ENCODE data around the gene ADISSP.

- TF ChIP-seq GATA2 (IDR thresholded peaks at IDR 0.05; ENCODE audit: low read depth, low read length) (no peak), GATA3 (IDR thresholded peaks at IDR 0.05; ENCODE audit: low read depth, low read length) (no peak)
Measured at GRCh38 chr20:3720068-3720467, 47.5 kb downstream of the ADISSP start.

Data from SH-SY5Y (cell line).